Measurements from ENCODE around the gene AFF3.
"Not testable (repeated sequence)": the region's sequence is repeated elsewhere in the genome, so short reads cannot be mapped to it uniquely, and the experiment has no call there.

The AFF3 gene, protein sequence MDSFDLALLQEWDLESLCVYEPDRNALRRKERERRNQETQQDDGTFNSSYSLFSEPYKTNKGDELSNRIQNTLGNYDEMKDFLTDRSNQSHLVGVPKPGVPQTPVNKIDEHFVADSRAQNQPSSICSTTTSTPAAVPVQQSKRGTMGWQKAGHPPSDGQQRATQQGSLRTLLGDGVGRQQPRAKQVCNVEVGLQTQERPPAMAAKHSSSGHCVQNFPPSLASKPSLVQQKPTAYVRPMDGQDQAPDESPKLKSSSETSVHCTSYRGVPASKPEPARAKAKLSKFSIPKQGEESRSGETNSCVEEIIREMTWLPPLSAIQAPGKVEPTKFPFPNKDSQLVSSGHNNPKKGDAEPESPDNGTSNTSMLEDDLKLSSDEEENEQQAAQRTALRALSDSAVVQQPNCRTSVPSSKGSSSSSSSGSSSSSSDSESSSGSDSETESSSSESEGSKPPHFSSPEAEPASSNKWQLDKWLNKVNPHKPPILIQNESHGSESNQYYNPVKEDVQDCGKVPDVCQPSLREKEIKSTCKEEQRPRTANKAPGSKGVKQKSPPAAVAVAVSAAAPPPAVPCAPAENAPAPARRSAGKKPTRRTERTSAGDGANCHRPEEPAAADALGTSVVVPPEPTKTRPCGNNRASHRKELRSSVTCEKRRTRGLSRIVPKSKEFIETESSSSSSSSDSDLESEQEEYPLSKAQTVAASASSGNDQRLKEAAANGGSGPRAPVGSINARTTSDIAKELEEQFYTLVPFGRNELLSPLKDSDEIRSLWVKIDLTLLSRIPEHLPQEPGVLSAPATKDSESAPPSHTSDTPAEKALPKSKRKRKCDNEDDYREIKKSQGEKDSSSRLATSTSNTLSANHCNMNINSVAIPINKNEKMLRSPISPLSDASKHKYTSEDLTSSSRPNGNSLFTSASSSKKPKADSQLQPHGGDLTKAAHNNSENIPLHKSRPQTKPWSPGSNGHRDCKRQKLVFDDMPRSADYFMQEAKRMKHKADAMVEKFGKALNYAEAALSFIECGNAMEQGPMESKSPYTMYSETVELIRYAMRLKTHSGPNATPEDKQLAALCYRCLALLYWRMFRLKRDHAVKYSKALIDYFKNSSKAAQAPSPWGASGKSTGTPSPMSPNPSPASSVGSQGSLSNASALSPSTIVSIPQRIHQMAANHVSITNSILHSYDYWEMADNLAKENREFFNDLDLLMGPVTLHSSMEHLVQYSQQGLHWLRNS (N-terminal part only)

DNA sequence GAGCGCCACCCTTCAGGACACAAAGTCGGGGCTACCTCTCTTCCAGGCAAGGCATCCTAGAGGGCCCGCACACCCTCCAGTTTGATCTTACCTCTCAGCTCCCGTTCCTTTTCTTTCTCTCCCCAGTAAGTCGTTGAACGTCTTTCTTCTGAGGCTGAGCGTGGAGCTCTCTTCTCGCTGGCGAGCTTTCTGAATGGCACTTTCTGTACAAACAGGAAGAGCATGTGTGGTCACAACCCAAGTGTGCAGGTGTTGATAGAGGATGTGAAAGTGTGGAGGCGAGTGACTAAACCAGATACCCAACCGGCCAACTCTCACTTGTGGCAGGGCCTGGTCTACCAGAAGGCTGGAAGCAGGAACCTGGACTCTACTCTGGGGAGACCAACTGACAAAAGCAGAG, at the start of gene AFF3:
TSS of gene AFF3 (minus strand) at position 198 of the 400 bp plus-strand sequence. CDS start 38,136 bp downstream, outside the sequence.
- DNase-seq (ENCODE audit: low read depth in 2 of 2, low spot score in 1 of 2): no peak

DNA sequence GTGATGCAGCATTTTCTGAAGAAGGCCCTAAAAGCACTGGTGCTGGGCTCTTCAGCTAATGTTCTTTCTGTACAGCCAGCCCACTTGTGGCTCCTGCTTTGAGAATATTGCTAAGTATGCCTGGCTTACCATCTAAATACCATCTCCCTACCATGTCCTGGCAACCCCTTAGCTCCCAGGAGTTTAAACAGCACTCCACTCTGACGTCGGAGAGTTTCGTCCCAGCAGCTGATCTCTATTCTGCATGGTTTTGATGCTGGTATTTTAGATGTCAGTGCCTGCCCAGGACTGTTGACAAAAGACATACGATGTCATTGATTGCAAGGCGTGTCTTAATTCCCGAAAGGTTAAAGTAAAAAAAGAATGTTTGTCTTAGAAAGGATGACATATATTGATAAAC, 47.0 kb upstream of the AFF3 start:
- no peak for DNase-seq (ENCODE audit: low read depth in 2 of 2, low spot score in 1 of 2)

- DNase-seq (ENCODE audit: low read depth in 2 of 2, low spot score in 1 of 2): no peak
Measured at GRCh38 chr2:100188326-100188725, 45.9 kb upstream of the AFF3 start.

GRCh38 chr2:100186126-100186525, 43.7 kb upstream of the AFF3 start:
- DNase-seq (ENCODE audit: low read depth in 2 of 2, low spot score in 1 of 2): no peak

- no peak for DNase-seq (ENCODE audit: low read depth in 2 of 2, low spot score in 1 of 2)
Measured at GRCh38 chr2:100185516-100185915, 43.1 kb upstream of the AFF3 start.

- DNase-seq (ENCODE audit: low read depth in 2 of 2, low spot score in 1 of 2): no peak
Measured at GRCh38 chr2:100185105-100185504, 42.7 kb upstream of the AFF3 start.

DNA sequence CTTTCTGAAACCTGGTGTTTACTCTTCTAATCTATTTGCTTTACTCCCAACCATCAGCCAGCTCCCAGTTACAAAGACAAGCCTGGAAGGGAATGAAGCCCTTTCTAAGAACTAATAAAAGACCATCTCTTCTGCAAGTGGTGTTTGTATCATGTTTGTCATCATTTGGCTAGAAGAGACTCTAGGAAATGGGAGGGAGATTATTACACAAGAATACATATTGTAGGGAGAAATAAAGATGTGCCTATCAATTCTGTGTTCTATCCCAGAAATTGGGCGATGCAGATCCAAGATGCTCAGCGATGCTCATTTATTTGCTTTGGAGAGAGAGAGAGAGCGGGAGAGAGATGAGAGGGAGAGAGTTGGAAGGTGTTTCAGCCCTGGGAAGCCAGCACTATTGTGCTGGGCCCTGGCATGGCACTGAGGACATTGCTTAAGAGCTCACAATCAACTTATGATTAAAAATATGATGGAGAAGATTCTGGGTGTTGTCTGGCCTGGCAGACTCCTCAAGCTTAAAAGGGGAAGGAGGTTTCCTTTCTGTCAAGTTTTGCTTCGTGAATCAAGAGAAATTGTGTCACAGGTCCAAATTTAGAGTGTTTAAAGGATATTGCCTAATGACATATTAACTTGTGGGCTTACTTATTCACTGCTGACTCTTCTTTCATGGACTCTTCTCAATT, 41.8 kb upstream of the AFF3 start:
- no peak for DNase-seq (ENCODE audit: low read depth in 2 of 2, low spot score in 1 of 2)

DNA sequence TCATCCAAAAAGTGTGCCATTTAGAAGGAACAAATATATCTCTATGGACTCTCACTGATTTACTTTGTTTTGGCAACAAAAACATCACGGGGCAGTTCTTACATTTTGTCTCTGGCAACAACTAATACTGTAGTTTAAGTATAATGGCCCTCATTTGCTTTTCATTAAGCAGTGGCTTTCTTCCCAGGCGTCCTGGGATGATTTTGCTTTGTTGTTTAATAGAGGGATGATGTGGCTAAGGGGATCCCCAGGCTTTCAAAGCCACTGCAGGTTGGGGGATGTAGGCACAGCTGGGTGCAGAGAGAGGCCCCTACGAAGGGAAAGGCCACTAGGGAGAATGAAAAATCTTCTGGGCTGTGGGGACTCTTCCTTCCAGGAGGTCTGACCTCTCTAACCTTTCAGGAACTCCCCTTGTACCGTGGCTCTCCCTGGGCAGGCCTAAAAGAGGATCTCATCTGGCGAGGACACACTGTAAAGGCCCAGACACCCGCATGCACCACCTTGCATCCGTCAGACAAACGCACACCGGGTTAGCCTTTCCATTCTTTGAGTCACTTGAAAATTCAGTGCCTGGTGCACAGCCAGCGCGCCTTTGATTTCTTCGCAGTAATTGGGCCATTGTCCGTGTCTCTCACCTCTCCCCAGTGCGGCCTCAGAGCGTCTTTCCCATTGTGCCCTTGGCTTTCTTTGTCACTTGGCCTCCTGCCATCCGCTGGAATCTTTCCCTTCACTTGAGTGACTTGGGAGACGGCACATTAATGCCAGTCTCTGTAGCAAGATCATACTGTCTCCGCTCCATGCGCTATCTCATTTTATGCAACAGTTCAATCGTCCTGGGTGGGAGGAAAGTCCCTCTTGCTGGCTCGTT, 40.3 kb upstream of the AFF3 start:
- no peak for DNase-seq (ENCODE audit: low read depth in 2 of 2, low spot score in 1 of 2)

DNA sequence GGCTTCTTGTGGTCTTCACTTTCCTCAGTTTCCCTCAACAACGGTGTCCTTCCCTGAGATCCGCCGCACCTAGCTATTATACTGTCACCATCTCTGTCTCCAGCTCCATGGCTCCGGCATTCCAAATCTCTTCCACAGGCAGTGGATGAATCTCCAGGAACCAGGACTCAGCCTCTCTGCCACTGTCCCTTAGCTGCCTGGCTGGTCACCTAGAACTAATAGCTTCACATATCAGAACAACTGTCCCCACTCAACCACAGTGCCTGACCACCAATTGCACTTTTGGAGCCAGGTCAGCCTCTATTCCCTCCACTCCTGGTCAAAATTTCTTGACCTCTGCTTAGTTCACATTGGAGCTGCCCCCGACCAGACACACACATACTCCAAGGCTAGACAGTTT, 38.1 kb upstream of the AFF3 start:
- DNase-seq (ENCODE audit: low read depth in 2 of 2, low spot score in 1 of 2): no peak

DNA sequence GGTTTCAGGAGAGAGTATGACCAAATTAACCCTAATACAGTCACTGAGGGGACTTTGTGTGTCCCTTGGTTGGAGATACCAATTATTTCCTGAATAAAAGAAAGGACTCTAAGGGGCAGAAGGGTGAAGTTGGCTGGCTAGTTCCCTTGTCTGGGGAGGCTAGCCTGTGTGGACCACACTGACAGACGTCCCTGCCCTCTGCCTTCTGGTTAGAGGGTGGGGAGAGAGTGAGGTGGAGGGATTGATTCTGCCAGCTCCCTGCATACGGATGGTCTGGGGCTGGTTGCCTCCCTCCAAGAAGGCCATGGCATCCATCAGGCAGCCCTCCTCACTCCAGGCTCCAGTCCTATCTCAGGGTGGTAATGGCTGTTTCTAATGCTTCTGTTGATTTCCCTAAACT, 37.4 kb upstream of the AFF3 start:
- no peak for DNase-seq (ENCODE audit: low read depth in 2 of 2, low spot score in 1 of 2)

- no peak for DNase-seq (ENCODE audit: low read depth in 2 of 2, low spot score in 1 of 2)
Measured at GRCh38 chr2:100178864-100179263, 36.5 kb upstream of the AFF3 start.

GRCh38 chr2:100178085-100178788, 35.8 kb upstream of the AFF3 start:
- DNase-seq (ENCODE audit: low read depth in 2 of 2, low spot score in 1 of 2): no peak

DNA sequence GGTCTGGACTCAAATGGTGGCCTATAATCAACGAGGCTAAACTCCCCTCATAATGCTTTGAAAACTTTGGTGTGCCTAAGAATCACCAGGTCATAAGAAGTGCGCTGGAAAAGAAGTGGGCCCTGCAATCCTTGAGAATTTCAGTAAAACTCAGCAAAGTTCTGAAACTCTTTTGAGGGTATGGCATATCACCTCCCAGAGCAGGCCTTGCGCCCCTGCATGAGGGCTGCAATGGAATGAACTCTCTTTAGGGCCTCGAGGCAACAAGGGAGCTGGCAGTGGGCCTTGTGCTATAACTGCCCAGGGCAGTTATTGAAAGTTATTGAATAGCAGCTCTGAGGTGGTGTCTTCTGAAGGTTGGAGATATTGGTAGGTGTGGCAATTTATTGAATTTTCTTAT, 34.5 kb upstream of the AFF3 start:
- no peak for DNase-seq (ENCODE audit: low read depth in 2 of 2, low spot score in 1 of 2)

DNA sequence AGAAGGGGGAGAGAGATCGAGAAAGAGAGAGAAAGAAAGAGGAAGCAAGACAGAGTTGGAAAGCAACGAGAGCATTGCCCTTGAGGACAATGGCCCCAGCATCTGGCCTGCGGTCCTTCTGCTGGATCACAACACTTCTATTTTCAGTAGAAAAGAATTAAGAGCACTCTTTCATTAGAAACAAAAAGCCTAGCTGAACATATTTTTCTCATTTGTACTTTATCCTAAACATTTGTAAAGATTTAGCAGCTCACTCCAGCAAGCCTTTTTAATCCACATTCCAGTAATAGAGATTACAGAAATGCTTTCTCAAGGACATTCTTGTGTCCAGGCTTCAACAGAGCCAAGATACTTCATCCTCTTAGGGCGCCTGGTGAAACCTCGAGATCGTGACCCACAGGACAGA, 31.6 kb upstream of the AFF3 start:
- no peak for DNase-seq (ENCODE audit: low read depth in 2 of 2, low spot score in 1 of 2)

- DNase-seq (ENCODE audit: low read depth in 2 of 2, low spot score in 1 of 2): no peak
Measured at GRCh38 chr2:100166701-100167100, 24.3 kb upstream of the AFF3 start.

GRCh38 chr2:100163605-100164004, 21.2 kb upstream of the AFF3 start:
- no peak for DNase-seq (ENCODE audit: low read depth in 2 of 2, low spot score in 1 of 2)

DNA sequence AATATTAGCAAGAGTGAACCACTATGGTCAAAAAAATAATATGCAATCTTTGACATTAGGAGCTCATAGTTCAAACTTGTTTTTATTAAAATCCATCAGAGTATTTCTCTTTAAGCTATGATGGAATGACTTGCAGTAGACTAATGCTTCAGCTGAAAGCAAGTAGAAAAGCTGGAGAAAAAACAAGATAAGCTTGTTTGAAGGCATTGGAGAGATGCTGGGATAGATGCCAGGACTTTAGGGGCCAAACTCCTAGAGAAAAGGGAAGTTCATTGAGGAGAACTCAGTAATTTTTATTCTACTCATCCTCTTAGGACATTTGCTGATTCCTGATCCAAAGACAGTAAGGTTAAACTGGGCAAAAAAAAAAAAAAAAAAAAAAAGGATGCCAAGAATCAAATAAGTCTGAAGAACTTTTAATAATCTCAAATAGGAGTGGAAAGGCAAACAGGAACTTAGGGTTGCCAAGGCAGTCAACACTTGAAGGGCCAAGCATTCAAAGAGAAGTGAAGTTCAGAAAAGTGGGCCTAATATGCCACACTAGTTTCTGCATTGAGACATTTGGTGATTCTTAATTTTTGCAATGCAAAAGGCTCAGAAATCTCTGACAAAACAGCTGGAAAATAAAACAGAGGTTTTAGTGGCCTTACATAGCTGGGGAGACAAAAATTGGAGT, 19.7 kb upstream of the AFF3 start:
- no peak for DNase-seq (ENCODE audit: low read depth in 2 of 2, low spot score in 1 of 2)

GRCh38 chr2:100160396-100160795, 18.0 kb upstream of the AFF3 start:
- DNase-seq (ENCODE audit: low read depth in 2 of 2, low spot score in 1 of 2): no peak

DNA sequence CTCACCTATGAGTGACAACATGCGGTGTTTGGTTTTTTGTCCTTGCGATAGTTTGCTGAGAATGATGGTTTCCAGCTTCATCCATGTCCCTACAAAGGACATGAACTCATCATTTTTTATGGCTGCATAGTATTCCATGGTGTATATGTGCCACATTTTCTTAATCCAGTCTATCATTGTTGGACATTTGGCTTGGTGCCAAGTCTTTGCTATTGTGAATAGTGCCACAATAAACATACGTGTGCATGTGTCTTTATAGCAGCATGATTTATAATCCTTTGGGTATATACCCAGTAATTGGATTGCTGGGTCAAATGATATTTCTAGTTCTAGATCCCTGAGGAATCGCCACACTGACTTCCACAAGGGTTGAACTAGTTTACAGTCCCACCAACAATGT, 9.4 kb upstream of the AFF3 start:
- not testable (repeated sequence) for DNase-seq (ENCODE audit: low read depth in 2 of 2, low spot score in 1 of 2)

Measured in stimulated activated CD8-positive, alpha-beta memory T cell treated with anti-CD3 and anti-CD28 coated beads, Interleukin-4, amount 100 ng/mL, for 1 hour (primary cell).